Measurements from ENCODE around the gene DNAAF8.
A peak's percentile ranks its signal among the peaks of the same experiment; 100 is the strongest.

DNAAF8 gene

GRCh38 chr16:4734063-4734729, at the start of gene DNAAF8, which contains the start of gene ANKS3:
Gene DNAAF8, plus strand, starts transcription at chr16:4734537. Its CDS starts 1,978 bp downstream, at chr16:4736515.
Gene ANKS3, minus strand, starts transcription at chr16:4734271. Its CDS starts 4,122 bp downstream, at chr16:4730149.
- Mint-ChIP-seq H3K4me3 (peak within 1 kb of the TSS; percentile 99), H3K9me3 (no peaks in the 10 kb centered on the region), H3K27ac (peak within 1 kb of the TSS; percentile 91), H3K4me1 (ENCODE audit: low read depth) (peaks cover 20% of the 10 kb centered on the region), H3K27me3 (no peaks in the 10 kb centered on the region), H3K36me3 (ENCODE audit: low read depth) (peaks cover 25% of the 10 kb centered on the region)
- intact Hi-C loops (cut with micrococcal nuclease) = loop anchor here (1.0 to 2.0 kb wide), 3 partner anchors 34 to 69 kb away; partner anchors contain the start of genes NUDT16L1 and ROGDI

GRCh38 chr16:4684763-4685162, 49.6 kb upstream of the DNAAF8 start:
- Mint-ChIP-seq H3K9me3 (no peaks in the 10 kb centered on the region), H3K27ac (no peak overlapping the region), H3K36me3 (ENCODE audit: low read depth) (peaks cover 100% of the 10 kb centered on the region), H3K4me3 (no peak overlapping the region), H3K4me1 (ENCODE audit: low read depth) (peaks cover 68% of the 10 kb centered on the region), H3K27me3 (no peaks in the 10 kb centered on the region)
- intact Hi-C loops (cut with micrococcal nuclease) = loop anchor here (5.0 kb wide), 1 partner anchor 177 kb away; no protein-coding TSS in a partner anchor

- Mint-ChIP-seq H3K27ac (no peak overlapping the region), H3K27me3 (no peaks in the 10 kb centered on the region), H3K4me1 (ENCODE audit: low read depth) (peaks cover 70% of the 10 kb centered on the region), H3K36me3 (ENCODE audit: low read depth) (peaks cover 100% of the 10 kb centered on the region), H3K9me3 (no peaks in the 10 kb centered on the region), H3K4me3 (no peak overlapping the region)
- intact Hi-C loops (cut with micrococcal nuclease) = no loop called here
Observed at GRCh38 chr16:4685292-4685691, 49.0 kb upstream of the DNAAF8 start.

- Mint-ChIP-seq H3K4me3 (no peak overlapping the region), H3K9me3 (no peaks in the 10 kb centered on the region), H3K27ac (no peak overlapping the region), H3K27me3 (no peaks in the 10 kb centered on the region), H3K4me1 (ENCODE audit: low read depth) (peaks cover 70% of the 10 kb centered on the region), H3K36me3 (ENCODE audit: low read depth) (peaks cover 100% of the 10 kb centered on the region)
- intact Hi-C loops (cut with micrococcal nuclease) = no loop called here
Observed at GRCh38 chr16:4685776-4686496, 48.4 kb upstream of the DNAAF8 start.

GRCh38 chr16:4686497-4687210, 47.7 kb upstream of the DNAAF8 start:
- no peak overlapping the region for H3K4me3 Mint-ChIP-seq
- H3K9me3 Mint-ChIP-seq = no peaks in the 10 kb centered on the region
- no peak overlapping the region for H3K27ac Mint-ChIP-seq
- H3K36me3 Mint-ChIP-seq (ENCODE audit: low read depth) = peaks cover 96% of the 10 kb centered on the region
- intact Hi-C loops (cut with micrococcal nuclease) = no loop called here
- H3K27me3 Mint-ChIP-seq = no peaks in the 10 kb centered on the region
- H3K4me1 Mint-ChIP-seq (ENCODE audit: low read depth) = peaks cover 70% of the 10 kb centered on the region

- Mint-ChIP-seq H3K4me3 (no peak overlapping the region), H3K27me3 (no peaks in the 10 kb centered on the region), H3K4me1 (ENCODE audit: low read depth) (peaks cover 70% of the 10 kb centered on the region), H3K9me3 (no peaks in the 10 kb centered on the region), H3K36me3 (ENCODE audit: low read depth) (peaks cover 88% of the 10 kb centered on the region), H3K27ac (no peak overlapping the region)
- intact Hi-C loops (cut with micrococcal nuclease) = no loop called here
Observed at GRCh38 chr16:4687416-4687815, 46.9 kb upstream of the DNAAF8 start.

- Mint-ChIP-seq H3K27me3 (no peaks in the 10 kb centered on the region), H3K4me1 (ENCODE audit: low read depth) (peaks cover 70% of the 10 kb centered on the region), H3K9me3 (no peaks in the 10 kb centered on the region), H3K4me3 (no peak overlapping the region), H3K36me3 (ENCODE audit: low read depth) (peaks cover 81% of the 10 kb centered on the region), H3K27ac (no peak overlapping the region)
- intact Hi-C loops (cut with micrococcal nuclease) = no loop called here
Observed at GRCh38 chr16:4687946-4688673, 46.2 kb upstream of the DNAAF8 start.

- Mint-ChIP-seq H3K4me1 (ENCODE audit: low read depth) (peaks cover 68% of the 10 kb centered on the region), H3K4me3 (no peak overlapping the region)
Observed at GRCh38 chr16:4688674-4689045, 45.7 kb upstream of the DNAAF8 start.

GRCh38 chr16:4689091-4689671, 45.2 kb upstream of the DNAAF8 start:
- Mint-ChIP-seq H3K27me3 (no peaks in the 10 kb centered on the region), H3K27ac (no peak overlapping the region), H3K4me1 (ENCODE audit: low read depth) (peaks cover 68% of the 10 kb centered on the region), H3K36me3 (ENCODE audit: low read depth) (peaks cover 71% of the 10 kb centered on the region), H3K4me3 (no peak overlapping the region), H3K9me3 (no peaks in the 10 kb centered on the region)
- intact Hi-C loops (cut with micrococcal nuclease) = no loop called here

More at GRCh38 chr16:4688674-4689045, 45.7 kb upstream of the DNAAF8 start:
- Mint-ChIP-seq H3K9me3 (no peaks in the 10 kb centered on the region), H3K27me3 (no peaks in the 10 kb centered on the region), H3K36me3 (ENCODE audit: low read depth) (peaks cover 76% of the 10 kb centered on the region), H3K27ac (no peak overlapping the region)
- intact Hi-C loops (cut with micrococcal nuclease) = no loop called here

- Mint-ChIP-seq H3K4me1 (ENCODE audit: low read depth) (peaks cover 77% of the 10 kb centered on the region), H3K9me3 (no peaks in the 10 kb centered on the region), H3K27me3 (no peaks in the 10 kb centered on the region), H3K4me3 (no peak overlapping the region), H3K36me3 (ENCODE audit: low read depth) (peaks cover 64% of the 10 kb centered on the region), H3K27ac (no peak overlapping the region)
- intact Hi-C loops (cut with micrococcal nuclease) = no loop called here
Observed at GRCh38 chr16:4689864-4690704, 44.3 kb upstream of the DNAAF8 start.

- peak overlapping the region; percentile 21 for H3K27ac Mint-ChIP-seq
- H3K4me3 Mint-ChIP-seq = no peak overlapping the region
Observed at GRCh38 chr16:4690946-4691665, 43.2 kb upstream of the DNAAF8 start.

More at GRCh38 chr16:4690946-4691665, 43.2 kb upstream of the DNAAF8 start:
- H3K9me3 Mint-ChIP-seq = no peaks in the 10 kb centered on the region
- peaks cover 82% of the 10 kb centered on the region for H3K4me1 Mint-ChIP-seq (ENCODE audit: low read depth)
- no peaks in the 10 kb centered on the region for H3K27me3 Mint-ChIP-seq
- peaks cover 64% of the 10 kb centered on the region for H3K36me3 Mint-ChIP-seq (ENCODE audit: low read depth)
- intact Hi-C loops (cut with micrococcal nuclease) = no loop called here

All from dendritic cell treated with granulocyte-macrophage colony-stimulating factor and Interleukin-4, amounts not matched to agents 40 ng/mL and 50 ng/mL, for 4 days (primary cell).